ENCODE data around the gene CAMK1D. TPM values are rescaled to one million over a fixed set of nuclear protein-coding genes. Genes with fewer than 3 reads are reported as not detected.
A peak's percentile ranks its signal among the peaks of the same experiment; 100 is the strongest.
"Not testable (repeated sequence)": the region's sequence is repeated elsewhere in the genome, so short reads cannot be mapped to it uniquely, and the experiment has no call there.

Gene CAMK1D
- total and polyA plus RNA-seq, 10 of the 15 experiments (the other 5 are each of a cell fraction or from before 2014, with no cell fraction given), result 2.1 to 35.5 (median 14.7) TPM

DNA sequence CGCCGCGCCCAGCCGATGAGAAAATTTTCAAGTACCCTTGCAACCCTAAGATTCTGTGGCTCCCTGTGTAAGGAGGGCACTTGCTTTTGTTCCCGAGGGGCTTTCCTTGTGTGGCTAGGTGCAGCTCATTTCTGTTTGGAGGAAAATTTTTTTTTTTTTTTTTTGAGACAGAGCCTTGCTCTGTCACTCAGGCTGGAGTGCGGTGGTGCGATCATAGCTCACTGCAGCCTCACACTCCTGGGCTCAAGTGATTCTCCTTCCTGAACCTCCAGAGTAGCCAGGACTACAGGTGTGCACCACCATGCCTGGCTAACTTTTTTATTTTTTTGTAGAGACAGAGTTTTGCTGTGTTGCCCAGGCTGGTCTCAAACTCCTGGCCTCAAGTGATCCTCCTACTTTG, 5.3 kb downstream of the CAMK1D start:
- Histone ChIP-seq H3K79me2 (ENCODE audit: control insufficient read depth, insufficient read depth, low read length) (peaks cover 50% of the 10 kb centered on the region), H3K4me2 (ENCODE audit: control insufficient read depth, insufficient read depth) (peak overlapping the region; percentile 62; the same call in 1 of the 2 replicates), H3K4me3 (peak overlapping the region; percentile 30; the same call in 1 of the 2 replicates), H3K4me1 (ENCODE audit: control insufficient read depth, insufficient read depth, low read length) (peaks cover 37% of the 10 kb centered on the region), H3K27ac (ENCODE audit: control insufficient read depth, insufficient read depth) (peak overlapping the region; percentile 22; the same call in 1 of the 2 replicates)
- 53% methylated on average over 7 of the region's 7 CpGs for WGBS (ENCODE audit: insufficient coverage, insufficient replicate concordance, low lambda C conversion rate, missing lambda C conversion rate)
- TF ChIP-seq, protein P1, sequence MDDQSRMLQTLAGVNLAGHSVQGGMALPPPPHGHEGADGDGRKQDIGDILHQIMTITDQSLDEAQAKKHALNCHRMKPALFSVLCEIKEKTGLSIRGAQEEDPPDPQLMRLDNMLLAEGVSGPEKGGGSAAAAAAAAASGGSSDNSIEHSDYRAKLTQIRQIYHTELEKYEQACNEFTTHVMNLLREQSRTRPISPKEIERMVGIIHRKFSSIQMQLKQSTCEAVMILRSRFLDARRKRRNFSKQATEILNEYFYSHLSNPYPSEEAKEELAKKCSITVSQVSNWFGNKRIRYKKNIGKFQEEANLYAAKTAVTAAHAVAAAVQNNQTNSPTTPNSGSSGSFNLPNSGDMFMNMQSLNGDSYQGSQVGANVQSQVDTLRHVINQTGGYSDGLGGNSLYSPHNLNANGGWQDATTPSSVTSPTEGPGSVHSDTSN (IDR thresholded peaks at IDR 0.05; ENCODE audit: insufficient replicate concordance, low read depth, low read length), result peak; percentile 62
- TF ChIP-seq, protein P2, sequence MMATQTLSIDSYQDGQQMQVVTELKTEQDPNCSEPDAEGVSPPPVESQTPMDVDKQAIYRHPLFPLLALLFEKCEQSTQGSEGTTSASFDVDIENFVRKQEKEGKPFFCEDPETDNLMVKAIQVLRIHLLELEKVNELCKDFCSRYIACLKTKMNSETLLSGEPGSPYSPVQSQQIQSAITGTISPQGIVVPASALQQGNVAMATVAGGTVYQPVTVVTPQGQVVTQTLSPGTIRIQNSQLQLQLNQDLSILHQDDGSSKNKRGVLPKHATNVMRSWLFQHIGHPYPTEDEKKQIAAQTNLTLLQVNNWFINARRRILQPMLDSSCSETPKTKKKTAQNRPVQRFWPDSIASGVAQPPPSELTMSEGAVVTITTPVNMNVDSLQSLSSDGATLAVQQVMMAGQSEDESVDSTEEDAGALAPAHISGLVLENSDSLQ (IDR thresholded peaks at IDR 0.05), result peak; percentile 88
- H3K9ac ChIP-seq (ENCODE audit: control insufficient read depth, insufficient read depth, low read length); H3K36me3 ChIP-seq (ENCODE audit: control insufficient read depth in 2 of 2, insufficient read depth in 2 of 2, low read length in 1 of 2); H4K20me1 ChIP-seq (ENCODE audit: control insufficient read depth, insufficient read depth); H3K27me3 ChIP-seq (replicated peaks in 1 of 2; ENCODE audit: control insufficient read depth in 2 of 2, insufficient read depth in 2 of 2, low read length in 1 of 2); H2AFZ ChIP-seq (ENCODE audit: control insufficient read depth, low read depth, low read length); FAIRE-seq; ATAC-seq; DNase-seq (ENCODE audit: low read depth, low spot score); H3K9me3 ChIP-seq (replicated peaks; ENCODE audit: control insufficient read depth, insufficient read depth, low read length); in situ Hi-C loops (cut with MboI); BruUV-seq (replicated peaks): not testable (repeated sequence)
- SMC1A ChIA-PET (ENCODE audit: uncharacterized antibody, unreplicated experiment), result interaction anchor here (0.8 to 3.2 kb wide), 3 partner anchors 11 to 302 kb away, joined by 3 to 12 read pairs (median 3); no protein-coding TSS in a partner anchor
- intact Hi-C loops (cut with micrococcal nuclease; ENCODE audit: unreplicated experiment), result loop anchor here (5.0 to 10.0 kb wide), 3 partner anchors 130 to 360 kb away; no protein-coding TSS in a partner anchor
- CTCF ChIA-PET, result interaction anchor here (0.6 to 1.7 kb wide), 3 partner anchors 11 to 301 kb away, joined by 3 to 7 read pairs (median 3); no protein-coding TSS in a partner anchor
- RAD21 ChIA-PET (ENCODE audit: unreplicated experiment), result interaction anchor here (0.6 to 3.1 kb wide), 5 partner anchors 21 to 262 kb away, joined by 3 to 9 read pairs (median 3); no protein-coding TSS in a partner anchor
- POLR2A ChIA-PET, result interaction anchor here (0.6 to 1.7 kb wide), 6 partner anchors 11 to 284 kb away, joined by 3 to 5 read pairs (median 4); no protein-coding TSS in a partner anchor

All from GM12878 (cell line).